Sigmoid colon (tissue), 4 donors: ENCODE results near the gene MIER3.

ENCODE experiments used
- CTCF ChIP-seq, 4 experiments: fragments of 450-650 bp in 3 of 4; fragments of 200-600 bp in 1 of 4; IDR thresholded peaks; one replicate each; pipeline ENCODE4 v1.5.1; 2016 to 2019; ENCODE audit warnings: antibody characterized with exemption in 4 of 4, mild to moderate bottlenecking in 3 of 4, moderate library complexity in 2 of 4
- EP300 ChIP-seq, 4 donors: sonication (generic); formaldehyde crosslinking; IDR thresholded peaks; one replicate each; pipeline ENCODE4 v1.6.1; 2017; ENCODE audit warnings: antibody characterized with exemption in 4 of 4
- POLR2A ChIP-seq, 2 donors: fragments of 450-650 bp; IDR thresholded peaks; one replicate each; pipeline ENCODE4 v1.6.1; 2016; ENCODE audit warnings: antibody characterized with exemption in 2 of 2, mild to moderate bottlenecking in 2 of 2, moderate library complexity in 2 of 2
- POLR2AphosphoS5 ChIP-seq, 4 donors: sonication (generic); formaldehyde crosslinking; IDR thresholded peaks; one replicate each; pipeline ENCODE4 v1.6.1; 2017; ENCODE audit warnings: antibody characterized with exemption in 4 of 4

GRCh38 chr5:56971275-56971674, 19.4 kb upstream of the MIER3 start:
- no peak for TF ChIP-seq CTCF (IDR thresholded peaks at IDR 0.05)
- no peak for TF ChIP-seq POLR2A (IDR thresholded peaks at IDR 0.05)
- TF ChIP-seq POLR2AphosphoS5 (IDR thresholded peaks at IDR 0.05): no peak
- no peak for TF ChIP-seq EP300 (IDR thresholded peaks at IDR 0.05)
